GM18507 (cell line): ENCODE data around the gene WASF3.

Experiments
- DNase-seq: peaks from one replicate; pipeline ENCODE4 v3.0.0; 2011; ENCODE audit warnings: low read depth; ENCODE audit not compliant: insufficient read length; ENCODE audit errors: extremely low spot score
- FAIRE-seq: peaks from 2 replicates; lab custom pipeline; 2011; peaks lifted over from hg19 to GRCh38; lab: Jason Lieb, UNC

The WASF3 gene

DNA sequence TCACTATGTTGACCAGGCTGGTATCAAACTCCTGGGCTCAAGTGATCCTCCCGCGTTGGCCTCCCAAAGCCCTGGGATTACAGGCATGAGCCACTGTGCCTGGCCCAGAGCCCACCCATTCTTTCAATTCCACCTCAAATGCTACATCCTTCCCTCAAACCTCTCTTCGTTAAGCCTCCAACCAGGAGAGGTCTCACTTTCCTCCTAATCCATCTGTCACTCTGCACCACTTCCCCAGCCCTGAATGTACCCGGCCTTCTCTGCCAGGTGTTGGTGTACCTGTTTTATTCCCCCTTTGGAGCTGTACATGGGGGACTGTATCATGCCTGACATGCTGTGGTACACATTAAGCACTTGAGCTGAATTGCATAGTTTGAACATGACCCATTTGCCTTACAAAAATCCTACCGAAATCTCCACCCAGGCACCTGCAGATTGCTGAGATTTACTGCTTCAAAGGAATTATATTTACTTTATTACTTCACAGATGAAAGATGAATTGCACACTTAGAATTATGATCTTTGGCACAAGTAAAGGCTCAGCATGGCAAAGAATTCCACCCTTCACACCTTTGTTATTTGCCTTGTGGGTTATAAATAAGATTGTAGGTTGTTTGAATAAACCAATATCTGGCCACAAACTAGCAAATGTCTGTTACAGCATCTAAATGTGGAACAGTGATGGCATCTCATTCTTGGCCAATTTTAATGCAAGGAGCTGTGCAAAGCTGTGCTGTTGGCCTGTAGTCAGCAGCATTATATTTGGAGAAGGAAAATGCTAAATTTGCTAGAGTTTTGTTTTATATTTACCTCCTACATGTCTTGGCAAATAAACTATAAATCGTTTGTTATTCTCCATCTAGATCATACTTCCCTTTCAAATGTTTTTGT, 15.6 kb upstream of the WASF3 start:
- FAIRE-seq = no peak
- DNase-seq = no peak

DNA sequence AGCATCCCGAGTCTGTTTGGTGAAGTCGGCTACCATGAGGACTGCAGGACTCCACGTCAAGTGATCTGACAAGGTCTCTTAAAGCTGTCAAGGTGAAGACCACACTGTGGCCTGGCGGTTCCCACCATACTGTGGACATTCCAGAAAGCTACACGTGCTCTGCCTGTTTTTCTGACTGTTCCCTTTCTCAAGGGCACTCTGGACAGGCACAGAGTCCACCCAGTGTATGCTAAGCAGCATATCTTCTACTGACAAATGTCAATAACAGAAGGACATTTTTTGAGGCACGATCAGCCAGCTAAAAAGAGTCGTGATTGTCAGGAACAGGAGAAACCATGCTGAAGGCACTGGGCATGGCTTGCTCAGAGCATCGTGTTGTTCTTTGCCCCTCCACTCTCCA, 12.8 kb upstream of the WASF3 start:
- FAIRE-seq (no peak), DNase-seq (no peak)

DNA sequence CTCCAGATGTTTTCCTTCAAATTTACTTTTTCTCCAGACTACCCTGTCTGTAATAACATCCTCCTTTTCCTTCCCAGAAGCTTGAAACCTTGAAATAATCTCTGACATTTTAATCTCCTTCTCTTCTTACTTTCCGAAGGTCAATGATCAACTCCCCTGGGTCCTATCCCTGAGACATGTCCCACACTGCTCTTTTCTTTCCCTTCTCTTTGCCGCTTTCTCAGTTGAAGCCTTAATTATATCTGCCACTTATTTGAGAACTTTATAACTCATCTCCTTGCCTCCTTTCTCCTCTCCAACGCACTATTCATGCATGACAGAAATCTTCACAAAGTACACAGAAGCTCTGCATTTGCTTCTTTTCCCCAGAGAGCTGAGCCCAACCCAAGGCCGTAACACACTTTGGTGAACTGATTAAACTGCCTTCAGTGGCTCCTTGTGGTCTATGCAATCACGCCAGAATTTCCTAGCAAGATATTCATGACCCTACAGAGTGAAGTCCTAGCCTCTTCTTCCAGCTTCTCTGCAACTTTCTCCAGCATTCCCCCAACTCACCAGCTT, 9.2 kb upstream of the WASF3 start:
- FAIRE-seq (no peak), DNase-seq (no peak)

DNA sequence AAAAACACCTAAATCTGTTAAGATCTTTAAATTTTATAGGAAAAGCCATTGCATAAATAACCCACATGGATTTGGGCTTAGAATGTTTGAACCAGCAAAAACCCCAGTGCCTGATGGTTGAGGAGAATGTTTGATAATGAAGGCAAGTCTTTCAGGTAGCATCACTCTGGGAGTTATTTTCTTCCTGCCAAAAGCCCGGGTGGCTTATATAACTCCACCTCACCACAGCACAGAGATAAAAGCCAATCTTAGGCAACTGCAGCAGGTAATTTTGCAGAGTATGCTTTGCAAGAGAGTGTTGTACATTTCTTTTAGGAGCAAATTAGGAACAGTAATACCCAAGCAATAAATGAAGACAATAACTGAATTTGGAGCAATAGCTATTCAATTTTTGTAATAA, 7.8 kb upstream of the WASF3 start:
- no peak for FAIRE-seq

DNA sequence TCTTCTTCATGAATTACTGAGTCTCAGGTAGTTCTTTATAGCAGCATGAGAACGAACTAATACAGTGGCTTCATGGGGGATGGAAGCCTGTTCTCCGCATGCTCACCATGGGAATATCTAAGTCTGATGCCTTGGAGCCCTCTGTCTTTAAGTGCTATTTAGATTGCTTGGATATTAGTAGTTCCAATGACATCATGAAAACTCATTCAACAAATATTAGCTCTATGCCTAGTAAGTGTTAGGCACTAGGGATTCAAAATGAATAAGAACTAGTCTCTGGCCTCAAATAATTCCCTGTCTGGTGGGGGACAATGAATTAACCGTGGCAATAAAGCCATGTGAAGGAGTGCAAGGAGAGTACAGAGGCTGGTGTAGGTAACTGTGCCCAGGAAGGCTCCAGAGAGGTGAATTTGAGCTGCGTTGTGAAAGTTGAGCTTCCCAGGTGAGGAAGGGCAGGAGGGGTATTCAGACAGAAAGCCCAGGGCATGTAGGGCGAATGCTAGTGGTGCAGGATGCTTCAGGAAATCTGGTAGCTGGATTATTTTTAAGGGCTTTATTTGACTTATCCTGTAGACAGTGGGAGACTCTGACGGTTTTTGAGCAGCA, 6.1 kb upstream of the WASF3 start:
- FAIRE-seq (no peak), DNase-seq (no peak)

More for the DNA sequence above, 7.8 kb upstream of the WASF3 start:
- DNase-seq = no peak

DNA sequence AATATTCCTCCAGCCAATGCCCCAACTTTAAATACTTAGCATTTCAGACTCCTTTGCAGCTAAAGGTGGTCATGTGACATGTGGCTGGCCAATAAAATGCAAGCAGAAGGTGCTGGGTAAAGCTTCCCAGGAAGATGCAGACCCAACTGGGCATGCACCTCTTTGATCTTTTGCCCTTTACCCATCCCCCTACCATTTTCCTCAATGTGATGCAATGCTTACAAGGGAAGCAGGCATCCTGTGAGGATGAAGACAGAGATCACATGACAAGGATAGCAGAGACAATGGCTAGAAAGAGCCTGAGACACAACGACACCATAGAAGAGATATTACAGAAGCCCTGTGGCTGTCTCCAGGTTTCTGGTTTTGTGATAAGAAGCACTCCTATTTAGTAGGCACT, 2.1 kb upstream of the WASF3 start:
- DNase-seq (no peak), FAIRE-seq (no peak)

DNA sequence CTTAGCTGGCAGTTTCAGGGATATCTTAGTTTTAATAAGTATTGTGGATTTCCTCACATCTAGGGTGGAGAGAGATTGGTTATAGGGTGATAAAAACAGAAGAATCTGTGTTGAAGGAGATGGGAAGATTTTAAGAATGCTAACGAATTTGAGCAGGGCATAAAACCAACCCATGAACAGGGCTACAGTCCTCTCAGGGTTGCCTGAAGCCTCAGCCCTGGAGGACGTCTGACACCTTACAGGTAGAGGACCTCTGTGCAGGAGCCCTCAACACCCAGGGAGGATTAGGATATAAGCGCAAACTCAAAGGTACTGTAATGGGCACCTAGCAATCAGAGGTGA, 461 bp upstream of the WASF3 start:
- no peak for FAIRE-seq
- no peak for DNase-seq

DNA sequence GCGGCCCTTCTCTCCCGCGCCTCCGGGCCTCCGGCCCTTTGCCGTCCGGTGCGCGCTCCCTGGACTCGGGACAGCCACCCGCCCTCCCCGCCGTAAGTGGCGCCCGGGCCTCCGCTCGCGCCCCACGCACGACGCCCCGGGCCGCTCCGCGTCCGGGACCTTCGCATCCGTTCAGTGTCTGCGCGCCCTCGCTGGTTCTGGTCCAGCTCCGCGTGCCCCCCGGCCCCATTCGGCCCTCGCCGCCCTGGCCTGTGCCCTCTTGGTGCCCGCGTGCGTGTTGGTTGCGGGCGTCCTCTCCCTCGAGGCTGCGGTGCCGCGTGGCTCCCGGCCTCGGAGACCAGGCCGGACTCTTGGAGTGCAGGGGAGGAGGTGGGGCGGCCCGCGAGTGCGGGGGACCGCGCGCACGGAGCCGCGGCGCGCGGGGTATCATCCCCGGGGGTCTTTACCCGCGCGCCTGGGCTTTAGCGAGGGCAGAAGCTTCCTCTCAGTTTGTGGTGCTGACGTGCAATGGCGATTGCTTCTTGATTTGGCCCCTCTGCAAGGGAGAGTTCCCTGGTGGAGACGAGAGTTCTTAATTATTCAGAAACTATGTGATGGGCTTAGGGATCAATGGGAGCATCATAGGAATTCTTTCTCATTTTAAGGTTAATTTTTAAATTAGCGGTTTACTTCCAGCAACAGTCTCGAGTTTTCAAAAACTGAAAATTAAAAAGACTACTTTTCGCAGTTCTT, 757 bp downstream of the WASF3 start:
- no peak for FAIRE-seq
- DNase-seq = no peak

DNA sequence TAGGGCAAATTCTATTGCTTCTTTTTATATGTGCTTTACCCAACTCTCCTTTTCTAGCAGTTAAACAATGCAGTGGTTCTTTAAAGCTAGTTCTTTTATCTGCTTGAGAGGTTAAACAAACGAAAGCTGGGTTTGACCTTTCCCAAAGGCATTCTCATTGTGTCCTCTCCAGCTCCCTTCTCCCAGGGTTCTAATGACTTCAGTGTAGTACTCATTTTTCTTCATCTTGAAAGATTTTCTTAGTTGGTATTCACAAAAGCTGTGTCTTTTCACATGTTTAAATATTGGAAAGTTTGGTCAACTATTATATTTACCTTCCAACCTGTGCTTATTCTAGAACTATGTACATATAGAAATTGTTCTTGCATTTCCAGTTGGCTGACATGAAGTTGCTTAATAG, 1.5 kb downstream of the WASF3 start:
- no peak for DNase-seq
- no peak for FAIRE-seq

DNA sequence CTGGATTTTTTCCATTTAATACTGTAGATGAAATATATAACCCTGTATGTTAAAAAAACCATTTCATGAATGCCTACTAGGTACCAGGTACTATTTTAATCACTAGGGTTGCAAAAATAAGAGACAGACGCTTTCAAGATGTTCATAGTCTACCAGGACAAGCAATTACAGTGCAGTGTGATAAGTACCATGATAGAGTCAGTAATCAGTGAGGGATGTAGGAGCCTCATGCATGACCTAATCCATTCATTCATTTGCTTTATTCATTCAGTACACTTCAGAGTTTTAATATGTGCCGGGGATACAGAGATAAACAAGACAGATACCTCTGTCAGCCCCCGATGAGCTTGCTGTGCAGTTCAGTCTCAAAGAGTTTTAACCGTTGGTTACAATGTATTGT, 3.0 kb downstream of the WASF3 start:
- no peak for DNase-seq

DNA sequence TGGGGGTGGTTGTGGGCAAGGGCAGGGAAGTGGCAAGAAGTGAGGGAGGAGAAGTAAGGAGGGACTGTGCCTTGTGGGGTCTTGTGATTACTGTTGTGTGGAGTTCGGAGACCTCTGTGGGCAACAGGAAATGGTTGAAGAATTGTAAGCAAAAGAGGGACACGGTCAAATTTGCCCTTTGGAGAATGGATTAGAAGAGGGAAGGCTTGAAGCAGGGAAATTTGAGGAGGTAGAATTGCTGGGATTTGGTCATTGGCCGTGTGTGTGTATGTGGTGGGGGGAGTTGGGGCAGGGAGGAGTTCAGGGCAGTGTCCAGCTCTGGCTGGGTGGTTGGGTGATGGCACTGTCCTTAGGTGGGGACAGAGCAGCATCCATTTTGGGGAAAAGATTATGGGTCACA, 3.6 kb downstream of the WASF3 start:
- FAIRE-seq = no peak
- DNase-seq = no peak

More for the DNA sequence above, 3.0 kb downstream of the WASF3 start:
- no peak for FAIRE-seq

DNA sequence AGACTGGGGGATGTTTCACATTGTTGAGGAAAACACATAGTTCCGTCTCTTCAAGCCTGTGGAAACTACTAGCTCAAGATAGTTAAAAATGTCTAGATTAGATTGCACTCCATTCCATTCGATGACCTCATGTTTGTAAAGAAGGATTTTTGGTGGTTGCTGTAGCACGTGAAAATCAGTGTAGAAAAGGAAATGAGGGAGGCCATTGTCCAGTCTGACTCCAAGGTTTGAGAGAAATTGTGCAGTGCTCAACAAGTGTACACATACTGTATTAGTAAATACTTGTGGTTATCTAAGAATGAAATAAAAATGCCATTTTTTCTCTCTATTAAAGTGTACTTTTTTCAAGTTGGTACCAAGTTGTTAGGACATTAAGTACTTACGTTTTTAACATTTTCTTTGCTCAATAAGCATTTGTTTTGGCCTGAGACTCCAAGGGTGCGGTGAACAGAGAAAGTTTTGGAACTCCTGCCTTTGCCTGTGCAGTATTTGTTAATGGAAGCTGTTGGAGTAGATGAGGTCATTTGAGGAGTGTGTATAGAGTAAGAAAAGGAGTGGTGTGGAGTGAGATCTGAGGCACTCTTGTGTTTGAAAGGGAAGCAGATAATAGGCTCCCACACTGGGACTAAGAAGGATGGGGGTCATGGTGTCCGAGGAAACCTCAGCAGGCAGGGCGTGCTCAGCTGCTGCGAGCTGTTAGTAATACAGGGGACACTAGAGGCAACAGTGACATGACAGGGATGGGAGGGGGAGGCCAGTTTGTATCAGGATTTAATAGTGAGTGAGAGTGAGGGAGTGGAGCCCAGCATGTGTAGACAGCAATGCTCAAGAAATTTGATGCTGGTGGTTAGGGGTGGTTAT, 4.4 kb downstream of the WASF3 start:
- no peak for FAIRE-seq
- DNase-seq = no peak

DNA sequence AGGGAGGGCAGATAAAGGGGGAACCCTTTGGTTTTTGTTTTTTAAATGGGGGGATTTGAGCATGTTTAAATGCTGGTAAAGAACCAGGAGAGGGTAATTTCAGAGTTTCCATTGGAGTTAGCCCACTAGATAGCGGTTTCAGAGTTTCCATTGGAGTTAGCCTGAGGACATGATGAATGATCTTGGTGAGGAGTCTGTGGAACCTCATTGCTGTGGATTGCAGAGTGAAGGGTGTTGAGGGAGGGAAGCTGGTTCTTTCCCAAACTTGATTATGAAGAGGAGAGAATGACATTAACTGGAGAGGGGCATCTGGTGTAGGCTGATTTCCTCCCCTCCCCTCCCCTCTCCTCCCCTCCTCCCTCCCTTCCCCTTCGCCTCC, 5.0 kb downstream of the WASF3 start:
- no peak for DNase-seq

DNA sequence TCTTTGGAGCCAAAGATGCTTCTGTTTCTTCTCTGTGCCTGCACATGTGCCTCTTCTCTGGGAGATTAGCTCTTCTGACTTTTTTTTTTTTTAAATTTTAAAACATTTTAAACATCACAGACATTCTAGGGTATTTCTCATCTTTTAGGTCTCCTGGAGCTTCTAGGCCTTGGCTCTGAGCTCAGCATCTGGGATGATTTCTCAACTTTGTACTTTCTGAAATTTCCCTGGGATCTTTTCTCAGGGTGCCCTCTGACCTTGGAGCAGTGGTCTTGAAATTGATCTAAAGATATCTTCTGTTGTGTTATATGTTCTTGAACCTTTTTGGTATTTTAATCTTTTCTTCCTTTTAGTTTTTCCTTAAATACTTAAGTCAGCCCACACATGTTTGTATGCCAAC, 6.2 kb downstream of the WASF3 start:
- DNase-seq (no peak), FAIRE-seq (no peak)

More for the DNA sequence above, 5.0 kb downstream of the WASF3 start:
- FAIRE-seq = no peak

DNA sequence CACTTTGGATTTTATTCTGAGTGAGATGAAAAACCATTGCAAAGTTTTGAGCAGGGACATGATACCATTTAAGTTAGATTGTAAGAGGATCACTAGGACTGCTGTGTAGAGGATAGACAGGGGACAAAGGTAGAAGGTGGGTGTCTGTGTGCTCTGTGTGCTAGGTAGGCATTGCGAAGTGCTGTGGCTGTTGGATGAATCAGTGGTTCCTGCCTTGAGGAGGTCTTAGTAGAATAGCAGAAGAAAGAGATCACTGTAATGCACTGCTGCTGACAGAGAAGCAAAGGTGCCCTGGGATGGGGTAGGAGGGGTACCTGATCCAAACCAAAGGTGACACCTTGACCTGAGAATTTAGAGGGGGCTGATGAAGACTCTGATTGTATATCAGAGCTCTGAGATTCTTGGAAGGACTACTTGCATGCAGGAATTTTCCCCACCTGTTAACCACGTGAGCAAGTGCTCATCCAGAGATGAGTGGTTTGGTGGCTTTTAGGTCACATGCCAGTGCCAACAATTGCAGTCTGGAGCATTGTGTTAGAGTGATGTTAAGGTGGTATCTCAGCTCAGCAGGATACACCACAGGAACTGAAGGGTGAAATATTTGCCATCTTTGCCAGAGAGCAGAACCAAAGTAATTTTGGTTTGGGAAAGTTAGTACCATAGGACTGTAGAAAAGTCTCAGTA, 10.8 kb downstream of the WASF3 start:
- no peak for DNase-seq
- FAIRE-seq = no peak

DNA sequence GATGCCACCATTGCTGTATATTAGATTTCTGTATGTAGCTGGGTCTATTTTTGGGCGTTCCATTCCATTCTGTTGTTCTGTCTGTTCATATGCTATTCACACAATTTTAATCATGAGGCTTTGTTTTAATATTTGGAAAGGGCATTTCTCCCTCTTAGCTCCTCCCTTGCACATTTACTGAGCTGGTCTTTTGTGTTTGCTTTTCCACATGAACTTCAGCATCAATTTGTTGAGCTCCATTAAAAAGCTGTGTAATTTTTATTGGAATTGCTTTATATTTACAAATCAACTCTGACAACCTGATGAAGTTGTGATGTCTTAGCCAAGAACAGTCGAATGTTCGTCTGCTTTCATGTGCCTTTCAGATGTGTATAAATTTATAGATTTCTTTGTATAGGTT, 14.0 kb downstream of the WASF3 start:
- no peak for DNase-seq
- no peak for FAIRE-seq

DNA sequence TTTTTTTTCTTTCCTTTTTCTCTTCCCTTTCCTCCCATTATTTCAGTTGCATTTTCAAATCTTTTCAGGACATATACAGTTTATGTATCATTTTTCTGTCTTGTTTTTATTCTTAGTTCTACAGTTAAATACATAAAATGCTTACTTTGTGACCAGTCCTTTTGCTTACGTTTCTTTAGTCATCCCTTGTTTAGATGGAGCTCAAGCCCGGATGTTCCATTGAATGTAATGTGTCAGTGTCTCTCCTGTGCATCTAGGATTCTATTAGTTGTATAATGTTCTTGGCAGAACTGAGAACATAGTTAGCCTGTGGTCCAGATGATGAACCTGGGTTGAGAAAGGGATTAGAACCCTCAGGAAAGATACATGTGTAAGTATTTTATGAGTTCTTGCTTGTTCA, 17.8 kb downstream of the WASF3 start:
- no peak for FAIRE-seq

DNA sequence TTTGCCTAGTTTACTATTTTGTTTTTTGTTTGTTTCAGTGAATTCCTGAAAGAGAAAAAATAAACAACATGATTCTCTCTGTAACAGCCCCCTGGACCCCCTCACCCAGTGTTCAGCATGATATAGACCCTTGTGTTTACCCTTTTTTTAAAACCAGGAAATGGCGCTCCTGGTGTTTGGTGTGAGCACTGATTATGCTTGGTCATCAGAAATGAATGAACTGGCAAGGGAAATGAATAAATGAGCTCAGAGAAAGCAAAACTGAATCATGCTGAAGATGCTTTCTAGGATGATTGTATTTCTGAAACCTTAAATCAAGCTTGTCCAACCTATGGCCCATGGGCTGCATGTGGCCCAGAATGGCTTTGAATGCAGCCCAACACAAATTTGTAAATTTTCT, 22.1 kb downstream of the WASF3 start:
- FAIRE-seq (no peak), DNase-seq (no peak)

More for the DNA sequence above, 17.8 kb downstream of the WASF3 start:
- no peak for DNase-seq

DNA sequence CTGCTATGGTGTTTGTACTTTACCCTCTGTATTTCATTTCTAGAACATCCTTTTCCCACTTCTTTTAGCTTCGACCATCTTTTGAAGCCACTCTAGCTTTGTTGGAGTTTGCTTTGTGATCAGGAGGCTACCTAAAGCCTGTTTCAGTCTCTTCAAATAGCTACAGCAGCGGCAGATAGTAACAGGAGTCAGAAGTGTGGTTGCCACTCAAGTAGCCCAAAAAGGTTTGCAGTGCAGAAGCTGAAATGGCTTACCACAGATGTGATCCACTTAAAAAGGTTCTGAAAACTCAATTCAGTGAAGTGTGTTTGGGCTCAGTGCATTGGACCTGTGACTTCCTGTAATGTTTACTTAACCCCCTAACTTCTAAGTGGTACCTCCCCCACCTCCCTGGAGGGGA, 26.2 kb downstream of the WASF3 start:
- no peak for DNase-seq
- FAIRE-seq = no peak
